HepG2 (cell line): ENCODE measurements around the gene TRIM66. TPM values are rescaled to one million over a fixed set of nuclear protein-coding genes. Genes with fewer than 3 reads are reported as not detected.

Source experiments
- AHDC1 ChIP-seq: sonication (generic); formaldehyde crosslinking; IDR thresholded peaks from 2 replicates; pipeline ENCODE4 v1.5.1; 2020; ENCODE audit warnings: mild to moderate bottlenecking, missing genetic modification reagents, borderline replicate concordance
- ATF3 ChIP-seq: sonication (generic); formaldehyde crosslinking; IDR thresholded peaks from 2 replicates; pipeline ENCODE4 v1.4.0; 2020; ENCODE audit warnings: missing genetic modification reagents
- ETV6 ChIP-seq: sonication (generic); formaldehyde crosslinking; conservative IDR thresholded peaks from 2 replicates; pipeline ENCODE4 v1.4.0; 2020; ENCODE audit warnings: missing genetic modification reagents
- GPN1 ChIP-seq: sonication (generic); formaldehyde crosslinking; IDR thresholded peaks from 2 replicates; pipeline ENCODE4 v1.5.1; 2020; ENCODE audit warnings: missing genetic modification reagents, borderline replicate concordance
- GTF3A ChIP-seq: sonication (generic); formaldehyde crosslinking; conservative IDR thresholded peaks from 2 replicates; pipeline ENCODE4 v1.4.0; 2020; ENCODE audit warnings: mild to moderate bottlenecking, missing genetic modification reagents
- KLF11 ChIP-seq: IDR thresholded peaks from 2 replicates; pipeline ENCODE4 v1.6.1; 2016; ENCODE audit warnings: missing compliant biosample characterization
- MAFK ChIP-seq, 2 experiments: IDR thresholded peaks in 1 of 2; conservative IDR thresholded peaks in 1 of 2; 2 replicates each; pipeline ENCODE4 v1.6.1; 2011; ENCODE audit warnings: improper control_type of control experiment in 2 of 2, low read length in 2 of 2
- POLR2AphosphoS5 ChIP-seq: IDR thresholded peaks from 2 replicates; pipeline ENCODE4 v1.6.1; 2012; ENCODE audit warnings: low read depth, low read length
- PRDM4 ChIP-seq: sonication (generic); formaldehyde crosslinking; IDR thresholded peaks from 2 replicates; pipeline ENCODE4 v1.9.0; 2021; ENCODE audit warnings: missing genetic modification reagents, borderline replicate concordance
- RCOR2 ChIP-seq: IDR thresholded peaks from 2 replicates; pipeline ENCODE4 v1.6.1; 2016; ENCODE audit warnings: missing biosample characterization, missing genetic modification reagents
- RFX1 ChIP-seq: fragments of 450-650 bp; IDR thresholded peaks from 2 replicates; pipeline ENCODE4 v1.6.1; 2017
- TRIM24 ChIP-seq: sonication (generic); formaldehyde crosslinking; IDR thresholded peaks from 2 replicates; pipeline ENCODE4 v1.8.0; 2022; ENCODE audit warnings: mild to moderate bottlenecking, missing genetic modification reagents
- ZFP36L1 ChIP-seq: sonication (generic); formaldehyde crosslinking; IDR thresholded peaks from 2 replicates; pipeline ENCODE4 v1.8.0; 2022; ENCODE audit warnings: mild to moderate bottlenecking, missing genetic modification reagents, moderate library complexity
- ZFY ChIP-seq: sonication (generic); formaldehyde crosslinking; IDR thresholded peaks from 2 replicates; pipeline ENCODE4 v1.4.0; 2020; ENCODE audit warnings: missing genetic modification reagents
- ZNF264 ChIP-seq: sonication (generic); formaldehyde crosslinking; IDR thresholded peaks from 2 replicates; pipeline ENCODE4 v1.4.0; 2020; ENCODE audit warnings: missing genetic modification reagents
- ZNF670 ChIP-seq: sonication (generic); formaldehyde crosslinking; IDR thresholded peaks from 2 replicates; pipeline ENCODE4 v1.8.0; 2022; ENCODE audit warnings: mild to moderate bottlenecking, missing genetic modification reagents, borderline replicate concordance
- ZNF674 ChIP-seq: sonication (generic); formaldehyde crosslinking; IDR thresholded peaks from 2 replicates; pipeline ENCODE4 v1.5.0; 2020; ENCODE audit warnings: low read depth, mild to moderate bottlenecking, missing genetic modification reagents
- ZNF7 ChIP-seq: IDR thresholded peaks from 2 replicates; pipeline ENCODE4 v1.6.1; 2016; ENCODE audit warnings: missing biosample characterization, missing genetic modification reagents
- ZNF710 ChIP-seq: sonication (generic); formaldehyde crosslinking; IDR thresholded peaks from 2 replicates; pipeline ENCODE4 v1.5.0; 2020; ENCODE audit warnings: mild to moderate bottlenecking, missing genetic modification reagents, borderline replicate concordance
- polyA plus RNA-seq, 8 experiments: library from polyadenylated mRNA; depleted of rRNA in 3 of 8; stranded (reverse) in 7 of 8; unstranded in 1 of 8; fragments of >200 nt; fragmentation: Illumina TruSeq in 4 of 8; extraction: Trizol in 4 of 8; gene quantifications; 2 replicates each; pipeline versions ENCODE4 v1.2.1 to v1.2.3, GENCODE V29; 2011 to 2016; ENCODE audit warnings: low read depth in 4 of 8, missing spikeins in 1 of 8, mixed read lengths in 1 of 8; ENCODE audit not compliant: insufficient read depth in 1 of 8
- total RNA-seq, 5 experiments: library from RNA; depleted of rRNA; stranded (reverse); fragments of >200 nt; fragmentation: Illumina TruSeq; extraction: Trizol; gene quantifications; 2 replicates each; pipeline ENCODE4 v1.2.3, GENCODE V29; 2016; ENCODE audit warnings: low read depth in 1 of 5

TRIM66 gene
- total and polyA plus RNA-seq, 2 of the 13 experiments (the other 11 are each of a cell fraction or from before 2014, with no cell fraction given), result 4.9 to 6.1 TPM

DNA sequence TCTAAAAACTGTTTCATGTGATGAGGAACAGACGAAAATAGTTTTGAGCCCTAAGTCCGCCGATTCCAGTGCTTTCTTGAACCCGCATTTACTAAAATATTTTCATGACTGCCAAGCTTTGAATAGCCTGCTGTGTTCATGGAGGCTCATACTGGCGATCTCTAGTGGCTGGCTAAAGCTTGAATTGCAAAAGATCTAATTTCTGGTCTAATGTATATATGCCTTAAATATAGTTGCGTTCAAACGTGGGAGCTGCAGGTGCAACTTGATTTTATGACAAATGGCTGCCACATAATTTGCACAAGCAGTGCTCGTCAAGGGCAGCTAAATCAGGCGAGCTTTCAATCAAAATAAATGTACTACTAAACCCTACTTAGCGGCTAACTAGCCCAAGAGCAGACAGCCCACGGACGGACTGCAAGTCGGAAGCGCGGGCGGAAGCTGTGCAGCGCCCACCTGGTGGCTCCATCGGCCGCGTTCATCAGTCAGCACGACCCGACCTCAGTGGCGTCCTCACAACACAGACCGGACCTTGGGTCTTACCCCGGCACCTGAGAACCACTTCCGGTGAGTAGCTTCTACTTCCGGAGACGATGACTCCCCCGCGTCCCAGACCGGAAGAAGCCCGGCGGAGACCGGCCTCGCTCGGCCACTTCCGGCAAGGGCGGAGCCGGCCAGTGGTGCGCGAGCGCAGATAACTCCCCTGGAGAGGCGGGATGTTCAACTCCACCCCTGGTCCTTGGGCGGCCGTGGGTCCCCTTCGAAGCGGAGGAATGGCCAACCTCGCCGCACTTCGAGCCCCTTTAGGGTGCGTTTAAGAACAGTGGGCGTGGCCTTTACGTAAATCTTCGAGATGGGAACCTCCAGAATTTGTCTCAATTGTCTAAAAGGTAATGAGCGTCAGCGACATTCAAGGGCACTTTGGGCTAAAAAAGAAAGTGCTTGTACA, 6.2 kb upstream of the TRIM66 start (continued):
- 0 out of 2 replicates have a peak, but pooled peaks have one; percentile 49 for TF ChIP-seq AHDC1 (CRISPR knock-in tag)
- no peak for TF ChIP-seq RCOR2 (CRISPR knock-in tag)
- TF ChIP-seq ZNF674 (CRISPR knock-in tag), result no peak
- peak; percentile 73; the same call in 1 of the 2 replicates for TF ChIP-seq ZFY (CRISPR knock-in tag)
- TF ChIP-seq ATF3 (CRISPR knock-in tag), result peak; percentile 45
- TF ChIP-seq RFX1, result no peak
- TF ChIP-seq KLF11 (CRISPR knock-in tag), result peak; percentile 86; the same call in 1 of the 2 replicates
- peak; percentile 76 for TF ChIP-seq ZNF670 (CRISPR knock-in tag)
- TF ChIP-seq TRIM24, result no peak
- TF ChIP-seq PRDM4, result no peak
- TF ChIP-seq ZNF7, result no peak
- TF ChIP-seq MAFK (conservative IDR thresholded peaks at IDR 0.05 in 1 of 2, IDR thresholded peaks at IDR 0.05 in 1 of 2; ENCODE audit: low read length in 2 of 2), result no peak
- peak; percentile 86 for TF ChIP-seq ZNF264 (CRISPR knock-in tag)
- TF ChIP-seq GTF3A (CRISPR knock-in tag), result no peak
- TF ChIP-seq GPN1, result no peak
- peak; percentile 91 for TF ChIP-seq POLR2AphosphoS5
- TF ChIP-seq ETV6 (CRISPR knock-in tag), result peak; percentile 83; the same call in 1 of the 2 replicates
- TF ChIP-seq ZFP36L1, result no peak; the same call in 1 of the 2 replicates
- no peak for TF ChIP-seq ZNF710
